Measurements from ENCODE around the gene CHN2.

DNA sequence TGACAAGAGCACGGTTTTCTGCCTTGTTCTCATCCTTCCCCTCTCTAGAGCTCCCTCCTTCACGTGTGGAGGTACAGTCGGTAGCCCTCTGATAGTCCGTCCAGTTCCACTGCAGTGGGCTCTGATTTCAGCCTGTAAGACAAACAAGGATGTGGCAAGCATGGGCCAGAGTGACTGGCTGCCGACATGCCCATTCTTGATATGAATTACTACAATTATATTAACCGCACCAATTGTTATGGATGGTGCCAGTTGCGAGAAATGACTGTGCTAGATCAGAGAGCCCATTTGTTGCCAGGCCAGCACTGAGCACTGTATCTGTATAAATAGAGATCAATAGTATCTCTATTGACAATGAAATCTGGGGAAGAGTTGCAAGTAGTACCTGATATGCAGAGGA lies 146.6 kb downstream of the CHN2 start:
- TF ChIP-seq, protein P1, sequence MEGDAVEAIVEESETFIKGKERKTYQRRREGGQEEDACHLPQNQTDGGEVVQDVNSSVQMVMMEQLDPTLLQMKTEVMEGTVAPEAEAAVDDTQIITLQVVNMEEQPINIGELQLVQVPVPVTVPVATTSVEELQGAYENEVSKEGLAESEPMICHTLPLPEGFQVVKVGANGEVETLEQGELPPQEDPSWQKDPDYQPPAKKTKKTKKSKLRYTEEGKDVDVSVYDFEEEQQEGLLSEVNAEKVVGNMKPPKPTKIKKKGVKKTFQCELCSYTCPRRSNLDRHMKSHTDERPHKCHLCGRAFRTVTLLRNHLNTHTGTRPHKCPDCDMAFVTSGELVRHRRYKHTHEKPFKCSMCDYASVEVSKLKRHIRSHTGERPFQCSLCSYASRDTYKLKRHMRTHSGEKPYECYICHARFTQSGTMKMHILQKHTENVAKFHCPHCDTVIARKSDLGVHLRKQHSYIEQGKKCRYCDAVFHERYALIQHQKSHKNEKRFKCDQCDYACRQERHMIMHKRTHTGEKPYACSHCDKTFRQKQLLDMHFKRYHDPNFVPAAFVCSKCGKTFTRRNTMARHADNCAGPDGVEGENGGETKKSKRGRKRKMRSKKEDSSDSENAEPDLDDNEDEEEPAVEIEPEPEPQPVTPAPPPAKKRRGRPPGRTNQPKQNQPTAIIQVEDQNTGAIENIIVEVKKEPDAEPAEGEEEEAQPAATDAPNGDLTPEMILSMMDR (IDR thresholded peaks at IDR 0.05): no peak
- no peak for TF ChIP-seq POLR2A (IDR thresholded peaks at IDR 0.05)
- no peak for TF ChIP-seq POLR2AphosphoS5 (IDR thresholded peaks at IDR 0.05)
- TF ChIP-seq EP300 (IDR thresholded peaks at IDR 0.05): no peak

All from upper lobe of left lung (tissue), 4 donors.